Measurements from ENCODE around the gene CD209.

CD209 gene

GRCh38 chr19:7703332-7703731 lies 44.0 kb downstream of the CD209 start:
- FAIRE-seq = no peak

GRCh38 chr19:7701654-7702457 lies 45.5 kb downstream of the CD209 start, which contains the start of gene FCER2:
Gene FCER2 (minus strand): TSS chr19:7702131. CDS start chr19:7699760, 2,371 bp downstream.
- FAIRE-seq = no peak

- no peak for FAIRE-seq
Observed at GRCh38 chr19:7701049-7701653, 46.2 kb downstream of the CD209 start.

GRCh38 chr19:7699417-7700401 lies 47.6 kb downstream of the CD209 start:
- FAIRE-seq = no peak

GRCh38 chr19:7699003-7699402 lies 48.3 kb downstream of the CD209 start:
- FAIRE-seq = no peak

- no peak for FAIRE-seq
Observed at GRCh38 chr19:7698583-7698982, 48.8 kb downstream of the CD209 start.

- no peak for FAIRE-seq
Observed at GRCh38 chr19:7697721-7698287, 49.5 kb downstream of the CD209 start.

- FAIRE-seq = no peak
Observed at GRCh38 chr19:7694499-7694898, 52.8 kb downstream of the CD209 start.

- FAIRE-seq = no peak
Observed at GRCh38 chr19:7692417-7693088, 54.8 kb downstream of the CD209 start.

GRCh38 chr19:7691497-7691896 lies 55.8 kb downstream of the CD209 start:
- FAIRE-seq = no peak

GRCh38 chr19:7690779-7691258 lies 56.5 kb downstream of the CD209 start:
- FAIRE-seq = no peak

All from G401.6 (cell line).